GM18519 (cell line): Measurements from ENCODE around the gene CTBP1.

Experiments
- ATAC-seq: cut with Tn5 transposase; IDR thresholded peaks from one replicate; pipeline ENCODE4 v1.9.1; 2021; ENCODE audit warnings: mild to moderate bottlenecking, moderate library complexity; ENCODE audit not compliant: unreplicated experiment, low FRiP score

The CTBP1 gene

GRCh38 chr4:1212546-1213335 is 36.2 kb downstream of the CTBP1 start:
- no peak for ATAC-seq

- ATAC-seq: no peak
Measured at GRCh38 chr4:1211891-1212545, 36.9 kb downstream of the CTBP1 start.

- ATAC-seq: no peak
Measured at GRCh38 chr4:1211371-1211770, 37.6 kb downstream of the CTBP1 start.

- ATAC-seq: no peak
Measured at GRCh38 chr4:1210971-1211370, 38.0 kb downstream of the CTBP1 start.

GRCh38 chr4:1210241-1210841 is 38.6 kb downstream of the CTBP1 start:
- ATAC-seq: no peak

GRCh38 chr4:1209821-1210220 is 39.1 kb downstream of the CTBP1 start:
- ATAC-seq: no peak

GRCh38 chr4:1208970-1209704 is 39.8 kb downstream of the CTBP1 start:
- ATAC-seq: no peak

GRCh38 chr4:1208266-1208961 is 40.5 kb downstream of the CTBP1 start:
- no peak for ATAC-seq

GRCh38 chr4:1207603-1208265 is 41.2 kb downstream of the CTBP1 start:
- ATAC-seq: no peak

GRCh38 chr4:1207157-1207470 is 41.8 kb downstream of the CTBP1 start:
- no peak for ATAC-seq

GRCh38 chr4:1206299-1207156 is 42.4 kb downstream of the CTBP1 start:
- no peak for ATAC-seq

- no peak for ATAC-seq
Measured at GRCh38 chr4:1205586-1206298, 43.2 kb downstream of the CTBP1 start.

GRCh38 chr4:1204828-1205585 is 43.9 kb downstream of the CTBP1 start:
- no peak for ATAC-seq

- ATAC-seq: no peak
Measured at GRCh38 chr4:1204286-1204827, 44.6 kb downstream of the CTBP1 start.

- ATAC-seq: no peak
Measured at GRCh38 chr4:1203026-1203616, 45.8 kb downstream of the CTBP1 start.

GRCh38 chr4:1202526-1203011 is 46.4 kb downstream of the CTBP1 start:
- no peak for ATAC-seq
